DMS53 (cell line): Measurements from ENCODE around the gene PRKAR2B.
"Not testable (repeated sequence)": the region's sequence is repeated elsewhere in the genome, so short reads cannot be mapped to it uniquely, and the experiment has no call there.

ENCODE experiments used
- DNase-seq: peaks from one replicate; lab custom pipeline; 2025; lab: John Stamatoyannopoulos, UW

Gene PRKAR2B

DNA sequence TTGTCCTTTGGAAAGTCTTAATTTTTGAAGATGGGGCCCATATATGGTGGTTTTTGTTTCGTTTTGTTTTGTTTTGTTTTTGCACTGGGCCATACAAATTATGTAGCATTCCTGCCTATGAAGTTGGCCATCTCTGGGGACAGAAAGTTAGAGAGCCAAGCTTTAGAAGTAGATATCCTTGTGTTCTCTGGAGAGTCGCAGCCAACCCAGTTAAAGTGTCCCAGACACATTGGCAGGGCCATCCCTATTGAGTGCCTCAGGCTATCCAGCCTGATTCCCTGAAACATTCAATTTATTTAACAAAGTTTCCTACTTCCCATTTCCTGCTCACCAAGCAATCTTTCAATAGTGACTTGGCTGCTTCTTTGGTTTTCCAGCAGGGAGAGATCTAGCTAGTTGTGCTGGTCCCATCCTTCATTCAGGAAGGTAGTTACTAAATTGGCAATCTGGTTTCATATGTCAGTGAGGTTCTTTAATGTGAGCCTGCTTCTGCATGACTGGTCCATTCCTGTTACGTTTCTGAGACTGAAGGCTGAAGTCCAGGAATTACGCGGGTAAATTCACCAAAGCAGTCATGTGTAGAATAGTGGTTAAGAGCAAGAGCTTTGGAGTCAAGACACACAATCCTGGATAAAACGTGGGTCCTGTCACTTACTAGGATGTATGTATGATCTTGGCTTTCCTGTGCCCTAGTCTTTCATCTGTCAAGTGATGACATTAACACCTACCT is 75.0 kb downstream of the PRKAR2B start:
- DNase-seq: no peak

GRCh38 chr7:107122486-107122911 is 78.0 kb downstream of the PRKAR2B start:
- no peak for DNase-seq

- no peak for DNase-seq
Observed at GRCh38 chr7:107123392-107123791, 78.9 kb downstream of the PRKAR2B start.

- DNase-seq: peak; percentile 73
Observed at GRCh38 chr7:107125475-107125874, 81.0 kb downstream of the PRKAR2B start.

DNA sequence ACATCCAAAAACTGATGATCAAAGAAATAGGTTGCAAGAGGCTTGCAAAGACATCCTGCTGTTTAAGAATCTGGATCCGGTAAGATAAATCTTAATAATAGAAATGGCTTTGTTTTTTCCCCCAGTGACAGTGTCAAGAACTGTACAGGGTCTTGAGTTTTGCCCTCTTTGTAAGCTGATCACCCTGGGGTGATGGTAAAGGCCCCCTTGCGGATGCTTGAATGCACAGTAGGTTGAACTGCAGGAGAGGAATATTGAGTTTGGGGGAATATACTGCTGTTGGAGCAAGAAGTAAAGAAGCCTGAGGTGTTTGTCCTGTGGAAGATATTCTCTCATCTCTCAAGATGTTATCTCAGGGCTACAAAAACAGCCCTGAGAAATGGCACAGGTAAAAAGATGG is 83.7 kb downstream of the PRKAR2B start:
- no peak for DNase-seq

- no peak for DNase-seq
Observed at GRCh38 chr7:107128748-107129147, 84.2 kb downstream of the PRKAR2B start.

DNA sequence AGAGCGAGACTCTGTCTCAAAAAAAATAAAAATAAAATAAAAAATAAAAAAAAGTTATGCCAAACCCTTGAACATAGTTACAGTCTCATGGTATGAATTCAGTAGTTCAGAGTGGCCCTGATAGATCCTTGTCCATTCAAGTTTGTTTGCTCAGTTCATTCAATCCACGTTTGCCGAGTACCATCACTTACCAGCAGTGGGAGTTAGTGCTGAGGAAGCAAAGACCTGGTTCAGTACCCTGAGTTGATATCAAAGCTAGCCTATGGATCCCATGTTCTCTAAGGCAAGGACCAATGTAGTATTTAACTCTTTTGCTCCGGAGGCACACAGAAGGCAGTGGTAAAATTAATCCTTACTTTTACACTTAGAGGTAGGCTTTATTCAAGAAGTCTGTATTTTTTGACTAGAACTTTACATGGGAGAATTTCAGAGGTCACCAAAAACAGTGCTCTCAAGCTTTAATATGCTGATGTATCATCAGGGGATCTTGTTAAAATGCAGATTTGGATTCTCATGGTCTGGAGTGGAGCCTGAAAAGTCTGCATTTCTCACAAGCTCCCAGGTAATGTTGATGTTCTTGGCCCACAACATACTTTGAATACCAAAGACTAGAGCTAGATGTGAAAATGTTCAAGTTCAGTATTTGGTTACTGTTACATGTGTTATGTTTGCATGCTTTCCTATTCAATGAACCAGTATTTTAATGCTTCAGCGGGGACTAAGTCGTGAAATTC is 86.1 kb downstream of the PRKAR2B start:
- DNase-seq: peak; percentile 66

- no peak for DNase-seq
Observed at GRCh38 chr7:107133396-107133795, 88.9 kb downstream of the PRKAR2B start.

GRCh38 chr7:107138696-107139420 is 94.4 kb downstream of the PRKAR2B start:
- no peak for DNase-seq

DNA sequence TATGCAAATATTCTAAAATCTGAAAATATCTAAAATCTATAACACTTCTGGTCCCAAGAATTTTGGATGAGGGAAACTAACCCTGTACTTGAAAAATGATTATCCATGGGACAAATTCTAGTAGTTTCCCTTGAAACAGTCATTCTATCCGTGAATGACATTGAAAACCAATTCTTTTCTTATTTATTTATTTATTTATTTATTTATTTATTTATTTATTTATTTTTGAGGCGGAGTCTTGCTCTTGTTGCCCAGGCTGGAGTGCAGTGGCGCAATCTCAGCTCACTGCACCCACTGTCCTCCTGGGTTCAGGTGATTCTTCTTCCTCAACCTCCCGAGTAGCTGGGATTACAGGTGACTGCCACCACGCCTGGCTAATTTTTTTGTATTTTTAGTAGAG is 99.4 kb downstream of the PRKAR2B start:
- not testable (repeated sequence) for DNase-seq

DNA sequence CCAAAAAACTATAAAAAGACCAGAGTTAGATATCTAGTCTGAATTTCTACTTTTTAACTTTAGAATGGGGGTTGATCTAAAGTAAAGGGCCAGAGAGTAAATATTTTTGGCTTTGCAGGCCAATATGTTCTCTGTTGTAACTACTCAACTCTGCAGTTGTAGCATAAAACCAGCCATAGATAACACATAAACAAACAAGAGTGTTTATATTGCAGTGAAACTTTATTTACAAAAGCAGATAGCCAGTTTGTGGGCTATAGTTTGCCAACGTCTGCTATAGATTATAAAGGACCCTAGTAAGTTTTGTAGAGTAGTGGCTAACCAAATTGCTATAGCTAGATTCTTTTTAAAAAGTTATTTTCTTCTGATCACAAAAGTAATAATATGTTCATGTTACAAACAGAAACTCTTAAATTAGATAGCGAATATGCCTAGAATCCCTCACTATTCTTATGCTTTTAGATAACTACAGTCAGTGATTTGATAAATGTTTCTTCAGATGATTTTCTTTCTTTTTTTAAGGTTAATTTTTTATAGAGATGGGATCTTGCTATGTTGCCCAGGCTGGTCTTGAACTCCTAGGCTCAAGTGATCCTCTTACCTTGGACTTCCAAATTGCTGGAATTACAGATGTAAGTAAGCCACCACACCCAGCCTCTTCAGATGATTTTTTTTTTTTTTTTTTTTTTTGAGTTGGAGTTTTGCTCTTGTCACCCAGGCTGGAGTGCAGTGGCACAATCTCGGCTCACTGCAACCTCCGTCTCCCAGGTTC is 100.7 kb downstream of the PRKAR2B start:
- DNase-seq: peak; percentile 14

DNA sequence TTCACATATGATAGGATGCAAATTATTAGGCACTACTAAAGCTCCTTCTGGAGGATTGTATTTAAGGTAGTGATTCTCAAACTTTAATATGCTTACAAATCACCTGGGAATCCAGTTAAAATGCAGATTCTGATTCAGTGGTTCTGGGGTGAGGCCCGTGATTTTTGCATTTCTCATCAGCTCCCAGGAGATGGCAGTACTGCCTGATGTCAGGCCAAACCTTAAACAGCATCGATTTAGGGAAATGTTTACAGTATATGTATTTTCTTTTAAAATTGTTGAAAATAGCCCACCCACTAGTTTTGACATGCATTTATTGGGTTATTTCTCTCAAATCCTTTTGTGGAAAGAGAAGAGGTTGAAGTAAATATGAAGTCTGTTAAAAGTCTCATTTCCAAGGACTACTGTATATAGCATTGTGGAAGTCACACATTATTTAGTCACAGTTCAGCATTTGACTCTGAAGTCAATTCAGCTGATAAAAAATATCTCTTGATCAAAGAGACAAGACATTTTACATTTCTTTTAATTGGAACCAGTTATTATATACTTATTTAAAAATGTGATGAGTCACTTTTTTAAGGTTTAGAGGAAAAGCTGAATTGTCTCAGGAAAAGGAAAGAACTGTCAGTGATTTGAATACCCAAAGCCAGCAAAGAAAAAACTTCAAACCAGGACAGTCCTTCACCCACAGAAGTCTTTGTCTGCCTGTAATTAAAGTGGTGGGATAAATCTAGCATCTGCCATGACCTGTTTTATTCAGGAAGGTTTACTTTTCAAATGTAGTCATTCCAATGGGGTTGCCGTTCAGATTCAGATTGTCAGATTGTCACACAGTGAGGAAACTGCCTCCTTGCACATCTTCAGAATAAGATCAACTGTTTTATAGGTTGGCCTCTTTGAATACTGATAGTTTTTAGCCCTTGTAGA is 103.2 kb downstream of the PRKAR2B start:
- DNase-seq: peak; percentile 71

DNA sequence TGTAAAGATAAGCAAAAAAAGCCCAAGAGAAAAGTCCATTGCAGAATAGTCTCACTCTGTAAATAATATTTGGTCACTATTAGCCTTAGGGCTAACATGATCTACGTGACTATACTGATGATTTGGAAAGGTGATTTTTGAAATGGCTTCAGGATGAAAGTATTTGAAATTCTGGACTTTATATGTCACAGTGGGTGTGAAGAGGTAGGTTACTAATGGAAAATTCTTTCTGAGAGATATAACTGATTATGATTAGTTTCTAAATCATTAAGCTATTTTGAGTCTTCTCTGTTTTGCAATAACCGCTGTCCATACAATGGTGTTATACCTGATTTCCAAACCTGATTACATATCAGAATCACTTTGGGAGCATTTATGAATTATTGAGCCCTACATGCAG is 104.2 kb downstream of the PRKAR2B start:
- DNase-seq: no peak

GRCh38 chr7:107149863-107150262 is 105.4 kb downstream of the PRKAR2B start:
- DNase-seq: no peak

DNA sequence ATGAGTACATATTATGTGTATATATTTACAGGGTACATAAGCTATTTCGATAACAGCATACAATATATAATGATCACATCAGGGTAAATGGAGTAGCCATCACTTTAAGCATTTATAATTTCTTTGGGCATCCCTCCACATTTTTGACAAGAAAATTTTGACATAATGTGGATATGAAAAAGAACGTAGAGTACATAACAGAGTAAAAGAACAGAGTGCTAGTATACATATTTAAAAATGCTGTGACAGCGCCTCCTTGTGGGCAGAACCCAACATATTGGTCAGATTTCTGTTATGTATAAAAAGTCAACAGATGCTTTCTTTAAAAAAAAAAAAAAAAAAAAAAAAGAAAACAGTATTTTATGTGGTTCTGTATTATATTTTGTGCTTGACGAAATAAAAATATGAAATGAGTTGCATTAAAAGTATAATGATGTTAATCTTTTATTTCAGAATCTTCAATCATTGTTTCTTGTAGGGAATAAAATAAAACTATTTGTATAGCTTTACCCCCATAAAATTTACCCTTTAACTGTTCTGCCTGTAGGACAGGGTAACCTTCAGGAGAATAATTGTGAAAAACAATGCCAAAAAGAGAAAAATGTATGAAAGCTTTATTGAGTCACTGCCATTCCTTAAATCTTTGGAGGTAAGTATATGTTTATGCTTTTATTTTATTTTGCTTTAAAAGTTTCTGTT is 106.0 kb downstream of the PRKAR2B start:
- DNase-seq: peak; percentile 88

- no peak for DNase-seq
Observed at GRCh38 chr7:107151538-107151937, 107.0 kb downstream of the PRKAR2B start.

DNA sequence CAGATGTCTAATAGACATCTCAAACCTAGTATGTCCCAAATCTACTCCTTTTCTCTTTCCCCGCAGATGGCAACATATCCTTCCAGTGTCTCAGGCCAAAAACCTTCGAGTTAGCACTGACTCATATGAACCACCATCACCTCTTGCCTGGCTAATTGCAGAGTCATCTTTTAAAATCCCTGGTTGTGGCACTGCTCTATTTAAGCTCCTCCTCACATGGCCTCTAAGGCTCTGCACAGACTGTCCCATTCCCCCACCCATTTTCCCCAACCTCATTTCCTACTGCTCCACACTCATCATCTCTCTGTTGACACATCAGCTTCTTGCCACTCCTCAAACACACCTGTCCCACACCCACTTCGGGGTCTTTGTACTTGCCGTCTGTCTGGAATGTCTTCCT is 107.5 kb downstream of the PRKAR2B start:
- DNase-seq: peak; percentile 16

DNA sequence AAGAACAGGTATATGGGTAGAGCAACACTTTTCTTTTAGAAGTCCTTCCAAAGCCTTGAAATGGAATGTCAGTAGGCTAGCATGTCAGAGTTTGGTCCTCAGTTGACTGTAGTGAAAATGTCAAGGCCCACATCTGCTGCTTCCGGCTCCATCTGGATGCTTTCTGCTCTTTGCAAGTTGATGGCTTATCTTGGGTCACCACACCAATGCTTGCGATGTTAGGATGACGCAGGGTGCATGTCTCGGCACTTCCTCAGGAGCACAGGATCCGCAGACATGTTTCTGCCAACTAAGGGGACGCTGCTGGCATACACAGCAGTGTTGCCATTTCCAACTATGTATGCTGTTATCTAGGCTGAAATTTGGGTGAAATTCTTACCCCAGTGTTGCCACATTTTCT is 110.3 kb downstream of the PRKAR2B start:
- DNase-seq: no peak

GRCh38 chr7:107155726-107156125 is 111.2 kb downstream of the PRKAR2B start:
- not testable (repeated sequence) for DNase-seq

GRCh38 chr7:107157091-107157490 is 112.6 kb downstream of the PRKAR2B start:
- DNase-seq: no peak
